ENCODE data around the gene ZNF652.

The ZNF652 gene

DNA sequence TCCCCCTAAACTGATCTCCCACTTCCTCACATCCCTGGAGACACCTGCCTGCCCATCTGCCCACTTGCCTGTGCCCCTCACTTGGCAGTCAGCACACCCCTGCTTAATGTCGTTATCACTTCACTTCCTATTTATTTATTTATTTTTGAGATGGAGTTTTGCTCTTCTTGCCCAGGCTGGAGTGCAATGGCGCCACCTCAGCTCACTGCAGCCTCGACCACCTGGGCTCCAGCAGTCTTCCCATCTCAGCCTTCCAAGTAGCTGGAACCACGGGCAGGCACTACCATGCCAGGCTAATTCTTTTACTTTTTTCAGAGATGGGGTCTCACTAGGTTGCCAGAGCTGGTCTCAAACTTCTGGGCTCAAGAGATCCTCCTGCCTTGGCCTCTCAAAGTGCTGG, 108.0 kb downstream of the ZNF652 start:
- no peak for TF ChIP-seq FOXM1 (IDR thresholded peaks at IDR 0.05; ENCODE audit: borderline replicate concordance)
- no peak for TF ChIP-seq SP1 (IDR thresholded peaks at IDR 0.05)
- no peak for TF ChIP-seq ZNF384 (IDR thresholded peaks at IDR 0.05)
- TF ChIP-seq FOXA1 (IDR thresholded peaks at IDR 0.05) = no peak
- no peak for TF ChIP-seq ELF4 (IDR thresholded peaks at IDR 0.05)
- TF ChIP-seq NFRKB (IDR thresholded peaks at IDR 0.05) = no peak
- TF ChIP-seq, protein P1, sequence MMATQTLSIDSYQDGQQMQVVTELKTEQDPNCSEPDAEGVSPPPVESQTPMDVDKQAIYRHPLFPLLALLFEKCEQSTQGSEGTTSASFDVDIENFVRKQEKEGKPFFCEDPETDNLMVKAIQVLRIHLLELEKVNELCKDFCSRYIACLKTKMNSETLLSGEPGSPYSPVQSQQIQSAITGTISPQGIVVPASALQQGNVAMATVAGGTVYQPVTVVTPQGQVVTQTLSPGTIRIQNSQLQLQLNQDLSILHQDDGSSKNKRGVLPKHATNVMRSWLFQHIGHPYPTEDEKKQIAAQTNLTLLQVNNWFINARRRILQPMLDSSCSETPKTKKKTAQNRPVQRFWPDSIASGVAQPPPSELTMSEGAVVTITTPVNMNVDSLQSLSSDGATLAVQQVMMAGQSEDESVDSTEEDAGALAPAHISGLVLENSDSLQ (IDR thresholded peaks at IDR 0.05) = no peak
- TF ChIP-seq L3MBTL2 (conservative IDR thresholded peaks at IDR 0.05) = no peak
- TF ChIP-seq ARNT (IDR thresholded peaks at IDR 0.05) = no peak
- no peak for TF ChIP-seq BHLHE40 (IDR thresholded peaks at IDR 0.05; ENCODE audit: borderline replicate concordance)
- TF ChIP-seq TARDBP (IDR thresholded peaks at IDR 0.05) = no peak
- POLR2A ChIA-PET = interaction anchor here (0.6 kb wide), 1 partner anchor 148 kb away, joined by 3 read pairs; no protein-coding TSS in a partner anchor
- no peak for DNase-seq (ENCODE audit: extremely low spot score)
- CTCF ChIA-PET = interaction anchor here (0.6 to 1.7 kb wide), 6 partner anchors 22 to 395 kb away, joined by 3 to 5 read pairs (median 4); no protein-coding TSS in a partner anchor

DNA sequence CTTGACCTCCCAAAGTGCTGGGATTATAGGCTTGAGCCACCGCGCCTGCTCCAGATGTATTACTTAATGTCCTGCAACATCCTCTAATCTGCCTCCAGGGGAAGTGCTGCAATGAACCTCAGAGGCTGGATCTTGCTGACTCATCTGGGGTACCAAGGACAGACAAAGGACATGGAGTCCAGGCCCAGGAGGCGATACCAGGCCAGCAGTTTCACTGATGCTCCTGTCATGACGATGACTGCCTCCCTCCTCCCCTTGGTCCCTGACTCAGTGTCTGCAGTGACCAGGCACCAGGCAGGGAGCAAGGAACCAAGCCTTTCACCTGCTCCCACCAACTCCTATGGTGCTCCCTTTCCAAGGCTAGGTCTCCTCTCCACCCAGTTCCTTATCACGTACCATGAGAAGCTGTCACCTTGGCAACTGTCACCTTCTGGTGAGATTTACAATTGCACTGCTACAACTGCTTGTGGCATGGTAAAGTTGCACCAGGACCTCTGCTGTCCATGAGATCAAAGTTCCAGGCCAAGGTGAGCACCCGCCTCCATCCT, 109.8 kb downstream of the ZNF652 start:
- no peak for DNase-seq (ENCODE audit: extremely low spot score)
- ChIA-PET CTCF (no interaction called here), POLR2A (interaction anchor here (1.3 kb wide), 1 partner anchor 9 kb away, joined by 3 read pairs; no protein-coding TSS in a partner anchor)
- TF ChIP-seq, protein P1 (IDR thresholded peaks at IDR 0.05) = peak; percentile 91
- TF ChIP-seq NFRKB (IDR thresholded peaks at IDR 0.05) = no peak

DNA sequence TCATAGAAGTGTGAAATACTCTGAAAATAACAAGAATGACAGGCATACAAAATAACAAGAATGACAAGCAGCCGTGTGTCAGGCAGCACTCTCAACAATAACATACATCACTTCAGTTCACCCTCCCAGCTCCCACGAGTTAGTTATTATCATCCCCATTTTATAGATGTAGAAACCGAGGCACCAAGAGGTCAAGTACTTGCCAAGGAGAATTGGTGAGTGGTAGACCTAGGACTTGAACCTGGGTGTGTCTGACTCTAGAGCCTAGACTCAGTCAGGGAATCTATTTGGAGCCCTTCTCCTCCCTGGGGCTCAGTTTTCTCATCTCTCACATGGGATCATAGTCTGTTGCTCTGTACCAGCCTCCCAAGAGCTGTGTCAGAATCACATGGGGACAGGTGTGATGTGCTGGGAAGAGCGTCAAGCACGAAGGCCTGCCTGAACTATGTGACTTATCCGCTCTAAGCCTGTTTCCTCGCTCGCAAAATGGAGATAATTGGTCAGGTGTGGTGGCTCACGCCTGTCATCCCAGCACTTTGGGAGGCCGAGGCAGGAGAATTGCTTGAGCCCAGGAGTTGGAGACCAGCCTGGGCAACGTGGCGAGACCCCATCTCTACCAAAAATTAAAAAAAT, 112.0 kb downstream of the ZNF652 start:
- CTCF ChIA-PET = no interaction called here
- no peak for DNase-seq (ENCODE audit: extremely low spot score)
- POLR2A ChIA-PET = no interaction called here
- TF ChIP-seq NFRKB (IDR thresholded peaks at IDR 0.05) = no peak
- TF ChIP-seq CTBP1 (IDR thresholded peaks at IDR 0.05; ENCODE audit: borderline replicate concordance) = no peak
- TF ChIP-seq SP1 (IDR thresholded peaks at IDR 0.05) = no peak
- no peak for TF ChIP-seq ELF4 (IDR thresholded peaks at IDR 0.05)
- no peak for TF ChIP-seq ZNF384 (IDR thresholded peaks at IDR 0.05)
- no peak for TF ChIP-seq BHLHE40 (IDR thresholded peaks at IDR 0.05; ENCODE audit: borderline replicate concordance)
- TF ChIP-seq TARDBP (IDR thresholded peaks at IDR 0.05) = no peak

DNA sequence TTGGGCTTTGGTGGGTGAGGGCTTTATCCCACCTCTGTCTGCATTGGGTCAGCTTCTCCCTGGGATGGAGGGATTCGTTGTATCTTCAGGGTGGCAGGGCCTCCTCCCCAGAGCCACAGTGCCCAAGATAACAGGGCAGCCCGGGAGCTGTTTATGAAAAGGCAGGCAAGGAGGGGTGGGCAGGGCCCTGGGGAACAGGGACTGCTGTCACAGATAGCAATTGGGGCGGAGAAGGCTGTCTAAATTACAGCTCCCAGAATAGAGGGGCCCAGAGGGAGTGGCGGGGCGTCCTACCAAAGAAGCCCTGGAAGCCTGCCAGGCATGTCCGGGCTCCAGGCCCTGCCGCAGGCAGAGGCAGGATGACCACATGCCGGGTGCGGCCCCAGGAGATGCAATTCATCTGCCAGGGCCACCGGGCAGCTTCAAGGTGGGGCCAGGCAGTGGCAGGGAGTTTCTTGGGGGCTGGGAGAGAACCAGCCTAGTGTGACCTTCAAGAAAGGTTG, 112.7 kb downstream of the ZNF652 start:
- no peak for DNase-seq (ENCODE audit: extremely low spot score)
- CTCF ChIA-PET = no interaction called here
- no peak for TF ChIP-seq TARDBP (IDR thresholded peaks at IDR 0.05)
- no peak for TF ChIP-seq SUZ12 (IDR thresholded peaks at IDR 0.05)
- no peak for TF ChIP-seq FOXK2 (IDR thresholded peaks at IDR 0.05)
- POLR2A ChIA-PET = interaction anchor here (2.3 kb wide), 1 partner anchor 11 kb away, joined by 6 read pairs; no protein-coding TSS in a partner anchor

DNA sequence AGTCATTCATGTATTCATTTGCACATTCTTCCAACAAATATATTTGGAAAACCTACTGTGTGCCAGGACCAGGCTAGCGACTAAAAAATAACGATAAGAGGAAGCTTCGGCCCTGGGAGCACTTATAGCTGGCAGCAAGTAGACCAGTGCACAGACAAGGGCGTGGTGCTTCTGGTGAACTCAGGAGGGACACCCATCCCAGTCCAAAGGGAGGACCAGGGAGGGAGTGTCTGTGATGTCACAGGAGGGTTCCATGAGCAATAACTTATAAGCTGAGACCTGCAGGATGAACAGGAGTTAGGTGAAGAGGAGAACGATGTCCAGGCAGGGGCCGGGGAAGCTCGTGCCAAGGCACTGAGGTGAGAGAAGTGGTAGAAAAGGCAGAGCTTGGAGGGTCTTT, 114.1 kb downstream of the ZNF652 start:
- ChIA-PET POLR2A (interaction anchor here (2.3 kb wide), 1 partner anchor 13 kb away, joined by 6 read pairs; no protein-coding TSS in a partner anchor), CTCF (interaction anchor here (0.7 kb wide), 1 partner anchor 192 kb away, joined by 5 read pairs; no protein-coding TSS in a partner anchor)
- DNase-seq (ENCODE audit: extremely low spot score) = no peak
- no peak for TF ChIP-seq TARDBP (IDR thresholded peaks at IDR 0.05)
- no peak for TF ChIP-seq ELF4 (IDR thresholded peaks at IDR 0.05)
- TF ChIP-seq CTBP1 (IDR thresholded peaks at IDR 0.05; ENCODE audit: borderline replicate concordance) = no peak
- TF ChIP-seq SP1 (IDR thresholded peaks at IDR 0.05) = no peak
- TF ChIP-seq SUZ12 (IDR thresholded peaks at IDR 0.05) = no peak
- no peak for TF ChIP-seq ARNT (IDR thresholded peaks at IDR 0.05)
- no peak for TF ChIP-seq FOXA1 (IDR thresholded peaks at IDR 0.05)
- TF ChIP-seq NFRKB (IDR thresholded peaks at IDR 0.05) = no peak
- TF ChIP-seq LEF1 (IDR thresholded peaks at IDR 0.05; ENCODE audit: borderline replicate concordance) = no peak
- TF ChIP-seq BHLHE40 (IDR thresholded peaks at IDR 0.05; ENCODE audit: borderline replicate concordance) = no peak
- TF ChIP-seq FOXM1 (IDR thresholded peaks at IDR 0.05; ENCODE audit: borderline replicate concordance) = no peak
- TF ChIP-seq, protein P1 (IDR thresholded peaks at IDR 0.05) = no peak

DNA sequence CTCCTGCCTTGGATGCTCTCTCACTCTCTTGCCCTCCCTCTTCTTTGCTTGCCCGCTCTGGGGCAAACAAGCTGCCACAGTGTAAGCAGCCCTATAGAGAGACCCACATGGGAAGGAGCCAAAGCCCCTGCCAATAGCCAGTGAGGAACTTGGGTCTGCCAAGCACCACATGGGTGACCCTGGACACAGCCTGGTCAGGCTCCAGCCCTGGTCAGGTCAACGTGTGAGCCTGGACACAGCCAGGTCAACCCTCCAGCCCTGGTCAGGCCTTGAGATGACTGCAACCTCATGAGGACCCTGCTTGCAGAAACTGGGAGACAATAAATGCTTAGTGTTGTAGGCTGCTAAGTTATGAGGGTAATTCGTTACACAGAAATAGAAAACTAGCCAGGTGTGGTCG, 117.2 kb downstream of the ZNF652 start:
- ChIA-PET CTCF (no interaction called here), POLR2A (no interaction called here)
- DNase-seq (ENCODE audit: extremely low spot score) = no peak
- no peak for TF ChIP-seq CTBP1 (IDR thresholded peaks at IDR 0.05; ENCODE audit: borderline replicate concordance)
- no peak for TF ChIP-seq ELF4 (IDR thresholded peaks at IDR 0.05)
- no peak for TF ChIP-seq HDGF (IDR thresholded peaks at IDR 0.05; ENCODE audit: borderline replicate concordance)
- no peak for TF ChIP-seq NFRKB (IDR thresholded peaks at IDR 0.05)
- no peak for TF ChIP-seq FOXK2 (IDR thresholded peaks at IDR 0.05)
- TF ChIP-seq SUZ12 (IDR thresholded peaks at IDR 0.05) = no peak
- no peak for TF ChIP-seq BHLHE40 (IDR thresholded peaks at IDR 0.05; ENCODE audit: borderline replicate concordance)
- no peak for TF ChIP-seq FOXM1 (IDR thresholded peaks at IDR 0.05; ENCODE audit: borderline replicate concordance)
- TF ChIP-seq FOXA1 (IDR thresholded peaks at IDR 0.05) = no peak
